Right ventricle myocardium superior (tissue), 1 donor: Measurements from ENCODE around the gene IL1RN. TPM values are rescaled to one million over a fixed set of nuclear protein-coding genes. Genes with fewer than 3 reads are reported as not detected.
"Not testable (repeated sequence)": the region's sequence is repeated elsewhere in the genome, so short reads cannot be mapped to it uniquely, and the experiment has no call there.

Experiments used
- ATAC-seq: fragments of 200-7000 bp; cut with Tn5 transposase; one replicate; pipeline ENCODE4 v1.9.1; 2020; ENCODE audit warnings: mild to moderate bottlenecking; ENCODE audit not compliant: poor library complexity
- DNase-seq: peaks from one replicate; pipeline ENCODE4 v3.0.0-alpha.2; 2020
- intact Hi-C: fragments of 100-400 bp; cut with DNase I; formaldehyde crosslinking; loops from one replicate; pipeline ENCODE4 v1.11.2; 2022
- long read RNA-seq: library from polyadenylated mRNA; unstranded; transcript quantifications from one replicate; pipeline ENCODE4 v2.0.0, GENCODE V29; 2021
- total RNA-seq: library from RNA; stranded (reverse); fragmentation: NEBNext Ultra II Directional; extraction: Animal tissue kit (Norgen Biotek cat#: 25700); gene quantifications from one replicate; pipeline ENCODE4 v1.2.1, GENCODE V29; 2021
- donor health status: DM: no; HTN: yes; CAD: no; lungs with severe emphysema.

IL1RN gene, protein sequence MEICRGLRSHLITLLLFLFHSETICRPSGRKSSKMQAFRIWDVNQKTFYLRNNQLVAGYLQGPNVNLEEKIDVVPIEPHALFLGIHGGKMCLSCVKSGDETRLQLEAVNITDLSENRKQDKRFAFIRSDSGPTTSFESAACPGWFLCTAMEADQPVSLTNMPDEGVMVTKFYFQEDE
- 0.51 TPM for total RNA-seq
- long read RNA-seq = 0 reads

DNA sequence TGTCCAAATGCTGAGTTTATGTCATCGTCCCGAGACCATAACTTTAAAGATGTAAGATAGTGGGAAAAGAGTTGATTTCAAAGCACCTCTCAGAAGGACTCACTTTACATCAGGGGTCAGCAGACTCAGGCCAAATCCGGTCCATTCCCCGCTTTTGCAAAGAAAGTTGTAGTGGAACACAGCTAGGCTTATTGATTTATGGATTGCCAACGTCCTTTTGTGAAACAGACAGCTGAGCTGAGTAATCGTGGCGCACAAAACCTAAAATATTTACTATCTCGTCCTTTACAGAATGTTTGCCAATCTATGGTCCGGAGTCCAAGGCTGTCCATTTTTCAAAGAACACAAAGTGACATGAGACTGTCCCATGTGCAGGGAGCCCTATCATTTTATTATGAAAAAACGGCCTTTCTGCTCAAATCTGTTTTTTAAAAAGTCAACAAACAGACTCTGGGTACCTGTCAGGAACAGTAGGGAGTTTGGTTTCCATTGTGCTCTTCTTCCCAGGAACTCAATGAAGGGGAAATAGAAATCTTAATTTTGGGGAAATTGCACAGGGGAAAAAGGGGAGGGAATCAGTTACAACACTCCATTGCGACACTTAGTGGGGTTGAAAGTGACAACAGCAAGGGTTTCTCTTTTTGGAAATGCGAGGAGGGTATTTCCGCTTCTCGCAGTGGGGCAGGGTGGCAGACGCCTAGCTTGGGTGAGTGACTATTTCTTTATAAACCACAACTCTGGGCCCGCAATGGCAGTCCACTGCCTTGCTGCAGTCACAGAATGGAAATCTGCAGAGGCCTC, at the start of gene IL1RN:
IL1RN (plus strand) TSS at position 754 of the 801 bp plus-strand sequence; CDS start at position 781, 27 bp downstream.
- intact Hi-C loops = no loop called here
- peak; percentile 56 for DNase-seq
- ATAC-seq = peak; percentile 49

DNA sequence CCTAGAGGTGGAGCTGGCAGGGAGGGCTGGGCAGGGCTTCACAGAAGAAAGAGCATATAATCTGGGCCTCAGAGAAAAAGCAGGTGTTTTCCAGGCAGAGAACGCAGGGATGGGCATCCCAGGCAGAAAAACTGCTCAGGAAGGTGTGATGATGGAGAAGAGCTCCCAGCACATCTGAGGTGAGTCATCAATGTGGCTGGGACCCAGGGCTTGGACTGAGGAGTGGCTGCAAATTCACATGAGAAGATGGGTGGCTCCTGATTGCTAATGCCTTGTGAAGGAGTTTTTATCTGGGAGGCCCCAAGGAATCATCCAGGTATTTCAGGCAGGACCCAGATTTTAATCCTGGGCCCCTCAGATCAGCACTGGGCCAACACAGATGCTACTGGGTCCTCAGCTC, 49.5 kb upstream of the IL1RN start:
- intact Hi-C loops = no loop called here
- ATAC-seq = no peak
- no peak for DNase-seq

DNA sequence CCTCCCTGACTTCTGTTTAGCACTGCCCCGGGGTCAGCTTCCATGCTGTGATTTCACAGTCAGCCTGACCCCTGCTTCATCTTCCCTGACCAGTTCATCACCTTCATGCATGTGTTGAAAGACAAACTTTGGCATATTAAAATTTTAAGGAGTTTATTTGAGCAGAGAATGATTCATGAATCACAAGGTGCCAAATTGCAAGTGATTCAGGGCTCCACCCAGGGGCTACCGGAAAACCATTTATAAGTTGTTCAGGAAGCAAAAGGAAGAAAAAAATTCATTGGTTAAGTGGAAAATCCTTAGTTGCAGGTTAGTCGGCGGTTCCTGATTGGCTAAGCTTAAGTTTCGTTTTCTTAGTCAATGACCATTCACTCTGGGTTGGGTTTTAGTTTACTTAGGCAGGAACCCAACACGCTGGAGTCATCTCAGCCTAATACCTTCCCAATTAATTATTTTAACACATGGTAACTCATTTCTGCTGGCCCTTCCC, 49.0 kb upstream of the IL1RN start:
- no peak for ATAC-seq
- DNase-seq = no peak
- intact Hi-C loops = no loop called here

DNA sequence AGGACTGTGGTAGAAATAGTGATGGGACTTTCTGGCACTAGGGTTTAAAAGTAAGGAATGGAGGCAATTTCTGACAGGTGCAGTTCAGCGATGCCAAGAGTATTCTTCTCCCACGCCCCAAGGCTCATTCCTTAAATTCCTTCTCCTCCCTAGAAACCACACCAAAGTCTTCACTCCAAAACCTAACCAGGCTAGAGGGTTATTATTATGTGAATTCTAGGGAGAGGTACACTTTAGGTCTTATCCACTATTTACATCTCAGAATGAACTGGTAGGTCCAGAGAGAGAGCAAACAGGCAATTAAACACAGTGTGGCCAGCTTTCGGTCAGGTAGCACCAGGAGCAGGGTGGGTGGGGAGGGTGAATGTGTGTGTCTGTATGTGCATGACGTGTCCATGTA, 48.3 kb upstream of the IL1RN start:
- ATAC-seq (no peak), DNase-seq (no peak)
- intact Hi-C loops = no loop called here

DNA sequence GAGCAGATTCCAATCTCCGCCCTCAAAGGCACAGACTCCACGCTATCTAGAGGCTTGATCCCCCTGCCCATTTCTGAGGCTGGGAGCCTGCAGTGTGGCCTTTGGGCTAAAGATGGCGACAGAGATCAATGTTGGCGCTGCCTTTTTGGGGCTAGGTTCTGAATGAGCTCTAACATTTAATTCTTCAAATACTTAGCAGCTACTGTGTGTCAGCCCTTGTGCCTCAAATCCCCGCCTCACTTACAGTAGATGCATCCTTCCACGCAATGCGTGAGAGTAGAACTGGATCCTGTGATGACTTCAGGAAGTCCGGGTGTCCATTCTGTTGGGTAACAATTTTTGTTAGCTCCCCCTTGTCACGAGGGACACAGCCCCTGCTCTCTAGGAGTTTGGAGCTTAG, 47.3 kb upstream of the IL1RN start:
- no peak for DNase-seq
- intact Hi-C loops = no loop called here
- ATAC-seq = peak; percentile 68

DNA sequence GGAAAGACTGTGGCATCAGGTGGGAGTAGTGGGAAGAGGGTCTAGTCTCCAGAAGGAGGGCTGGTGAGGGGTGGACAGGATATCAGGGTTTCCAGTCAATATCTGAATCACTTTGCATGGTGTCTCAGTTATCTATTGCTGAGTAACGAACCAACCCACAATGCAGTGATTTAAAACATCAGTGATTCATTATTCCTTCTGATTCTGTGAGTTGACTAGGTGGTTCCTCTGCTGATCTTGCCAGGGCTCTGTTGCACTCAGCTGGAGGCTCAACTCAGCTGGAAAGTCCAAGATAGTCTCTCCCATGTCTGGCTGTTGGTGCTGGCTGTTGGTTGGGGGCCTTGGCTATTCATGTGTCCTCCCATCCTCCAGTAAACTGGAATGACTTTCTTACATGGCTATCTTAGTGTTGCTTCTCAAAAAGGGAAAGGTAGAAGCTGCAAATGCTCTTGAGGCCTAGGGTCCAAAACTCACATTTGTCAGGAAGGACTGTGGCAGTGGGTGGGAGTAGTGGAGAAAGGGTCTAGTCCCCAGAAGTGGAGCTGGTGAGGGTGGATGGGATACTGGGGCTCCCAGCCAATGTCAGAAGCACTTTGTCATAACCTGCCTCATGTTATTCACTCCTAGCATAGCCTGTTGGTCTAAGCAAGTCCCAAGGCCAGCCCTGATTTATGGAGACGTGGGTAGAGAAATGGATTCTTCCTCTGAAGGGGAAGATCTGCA, 45.7 kb upstream of the IL1RN start:
- DNase-seq (no peak), ATAC-seq (no peak)
- intact Hi-C loops = no loop called here

DNA sequence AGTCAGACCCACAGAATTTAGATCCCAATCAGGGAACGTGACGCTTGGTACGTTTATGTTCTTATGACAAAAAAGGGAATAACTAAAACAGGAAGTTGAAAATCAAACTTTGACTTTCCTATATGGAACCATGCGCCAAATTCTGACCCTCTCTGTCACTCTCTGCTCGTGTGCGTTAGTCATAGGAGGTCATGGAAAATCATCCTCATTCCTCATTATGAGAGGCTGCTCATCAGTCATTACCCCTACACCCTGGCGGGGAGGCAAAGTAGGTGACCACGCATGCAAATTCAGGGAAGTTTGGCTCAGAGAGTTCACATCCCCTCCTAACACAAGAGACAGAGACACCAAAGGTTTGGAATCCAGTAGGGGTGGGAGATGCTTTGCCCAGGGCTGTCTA, 44.1 kb upstream of the IL1RN start:
- intact Hi-C loops = no loop called here
- no peak for ATAC-seq
- DNase-seq = no peak

DNA sequence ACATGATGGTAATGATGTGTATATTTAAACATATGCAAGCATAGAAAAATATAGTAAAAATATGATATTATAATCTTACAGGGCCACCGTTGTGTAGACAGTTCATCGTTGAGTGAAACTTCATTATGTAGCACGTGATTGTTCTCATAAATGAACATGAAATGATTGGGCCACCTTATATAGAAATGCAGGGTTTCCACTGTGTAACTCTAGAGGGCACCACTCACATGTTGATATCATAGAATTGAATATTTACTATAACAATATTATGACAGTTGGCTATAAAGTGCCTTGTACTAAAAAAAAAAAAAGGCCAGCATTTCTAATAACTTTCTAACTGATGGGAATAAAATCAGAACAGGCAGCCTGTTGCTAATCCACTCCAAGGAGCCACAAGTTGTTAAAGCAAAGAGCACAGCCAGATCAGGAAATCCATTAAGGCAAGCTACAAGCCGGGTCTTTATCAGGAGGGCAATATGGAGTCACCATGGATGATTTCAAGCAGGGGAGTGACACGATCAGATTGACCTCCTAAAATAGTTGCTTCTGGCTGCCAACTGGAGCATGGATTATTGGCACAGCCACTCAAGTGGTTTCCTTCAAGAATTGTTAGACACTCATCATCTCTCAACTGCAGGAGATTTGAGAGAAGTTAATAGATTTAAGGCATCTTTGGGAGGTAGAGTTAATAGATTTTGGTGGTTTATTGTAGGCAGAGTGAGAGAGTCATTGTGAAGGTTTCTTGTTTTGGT, 43.0 kb upstream of the IL1RN start:
- DNase-seq (no peak), ATAC-seq (no peak)
- intact Hi-C loops = no loop called here

DNA sequence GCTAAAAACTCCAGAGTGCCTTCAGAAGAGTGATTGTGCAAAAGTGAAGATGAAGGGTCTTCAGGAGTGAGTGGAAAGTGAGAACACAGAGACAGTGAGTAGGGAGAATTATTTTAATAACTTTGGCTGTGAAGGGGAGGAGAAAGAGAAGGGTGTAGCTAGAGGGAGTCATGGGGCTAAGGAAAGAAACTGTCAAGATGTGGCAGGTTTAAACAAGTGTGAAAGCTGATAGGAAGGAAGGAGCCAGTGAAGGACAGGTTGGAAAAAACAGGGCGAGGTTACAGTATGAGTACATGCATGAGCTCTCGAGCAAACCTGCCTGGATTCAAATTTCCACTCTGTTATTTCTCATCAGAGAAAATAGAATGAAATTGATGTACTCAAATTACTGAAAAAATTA, 41.9 kb upstream of the IL1RN start:
- intact Hi-C loops = no loop called here
- DNase-seq = no peak
- ATAC-seq = no peak

DNA sequence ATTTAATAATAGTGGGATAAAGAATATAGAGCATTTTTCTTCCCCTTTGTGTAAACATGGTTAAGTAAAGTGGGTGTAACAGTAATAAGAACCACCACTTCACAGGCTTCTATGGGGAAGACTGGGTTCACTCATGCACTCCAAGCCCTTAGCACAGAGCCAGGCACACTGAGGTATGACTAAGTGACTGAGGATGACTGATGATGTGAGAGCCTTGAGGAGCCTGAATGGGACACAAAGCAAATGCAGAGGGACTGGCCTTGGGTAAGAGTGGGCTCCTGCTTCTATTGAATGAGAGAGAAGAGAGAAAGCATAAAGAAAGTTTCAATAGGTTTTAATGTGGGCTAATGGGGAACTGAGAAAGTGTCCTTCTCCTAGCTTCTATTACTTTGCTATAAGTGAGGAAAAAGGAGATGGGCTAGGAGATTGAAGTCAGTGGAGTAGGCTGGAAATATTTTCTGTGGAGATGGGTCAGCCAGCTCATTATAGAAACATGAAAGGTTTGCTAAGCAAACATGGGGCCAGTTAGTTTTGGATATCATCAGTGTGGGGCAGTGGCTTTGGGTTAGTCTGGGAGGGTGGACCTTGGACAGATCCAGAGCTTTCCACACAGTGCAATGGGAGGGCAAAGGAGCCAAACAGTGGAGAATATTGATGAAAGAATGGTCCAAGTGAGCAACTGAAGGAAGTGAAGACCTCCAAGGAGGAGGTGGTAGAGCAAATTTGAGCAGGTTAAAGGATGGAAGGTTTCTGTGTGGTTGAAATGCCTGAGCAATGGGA, 39.0 kb upstream of the IL1RN start:
- no peak for DNase-seq
- intact Hi-C loops = no loop called here
- no peak for ATAC-seq

DNA sequence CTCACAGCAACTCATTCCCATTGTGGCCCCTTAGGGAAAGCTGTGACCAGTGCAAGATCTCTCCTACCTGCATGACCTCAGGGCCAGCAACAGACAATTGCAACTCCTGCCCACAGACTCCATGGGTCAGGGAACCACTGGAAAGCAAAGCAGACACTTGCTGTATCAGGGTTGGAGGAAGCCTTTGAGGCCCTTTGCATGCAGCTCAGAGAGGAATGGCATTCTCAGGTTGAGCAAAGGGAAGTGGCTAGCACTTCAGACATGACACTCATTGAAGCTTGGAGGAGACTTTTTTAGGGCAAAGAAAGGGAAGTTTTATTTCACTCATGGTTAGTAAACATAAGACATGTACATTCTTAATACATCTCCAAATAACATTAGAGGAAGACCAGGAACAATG, 37.5 kb upstream of the IL1RN start:
- no peak for DNase-seq
- intact Hi-C loops = no loop called here
- ATAC-seq = no peak

DNA sequence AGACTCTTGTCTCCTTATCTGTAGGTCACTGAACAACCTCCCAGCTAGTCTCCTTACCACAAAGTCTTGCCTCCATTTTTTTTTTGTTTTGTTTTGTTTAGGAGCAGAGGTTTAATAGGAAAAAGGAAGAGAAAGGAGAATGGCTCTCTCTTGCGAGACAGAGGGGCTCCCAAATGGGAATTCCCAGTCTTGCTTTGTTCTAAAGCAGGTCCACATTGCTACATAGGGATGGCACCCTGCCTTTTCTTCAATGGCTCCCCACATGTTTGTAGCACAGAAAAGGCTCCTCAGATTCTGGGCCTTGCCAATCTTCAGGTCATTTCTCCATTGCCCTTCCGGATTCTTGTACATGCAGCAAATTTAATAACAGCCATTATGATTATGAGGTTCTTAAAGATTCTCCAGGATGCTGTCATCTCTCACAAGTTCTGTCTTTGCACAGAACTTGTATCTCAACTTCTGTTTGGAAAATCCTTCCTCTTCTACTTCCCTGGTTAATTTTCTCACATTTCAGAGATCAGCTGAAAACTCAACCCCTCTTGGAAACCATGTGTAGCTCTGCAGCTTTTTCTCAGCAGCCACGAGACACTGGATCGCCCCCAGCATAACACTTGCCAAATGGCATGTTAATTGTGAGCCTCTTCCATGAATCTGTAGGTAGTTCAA, 36.0 kb upstream of the IL1RN start:
- intact Hi-C loops = no loop called here
- no peak for DNase-seq
- no peak for ATAC-seq

DNA sequence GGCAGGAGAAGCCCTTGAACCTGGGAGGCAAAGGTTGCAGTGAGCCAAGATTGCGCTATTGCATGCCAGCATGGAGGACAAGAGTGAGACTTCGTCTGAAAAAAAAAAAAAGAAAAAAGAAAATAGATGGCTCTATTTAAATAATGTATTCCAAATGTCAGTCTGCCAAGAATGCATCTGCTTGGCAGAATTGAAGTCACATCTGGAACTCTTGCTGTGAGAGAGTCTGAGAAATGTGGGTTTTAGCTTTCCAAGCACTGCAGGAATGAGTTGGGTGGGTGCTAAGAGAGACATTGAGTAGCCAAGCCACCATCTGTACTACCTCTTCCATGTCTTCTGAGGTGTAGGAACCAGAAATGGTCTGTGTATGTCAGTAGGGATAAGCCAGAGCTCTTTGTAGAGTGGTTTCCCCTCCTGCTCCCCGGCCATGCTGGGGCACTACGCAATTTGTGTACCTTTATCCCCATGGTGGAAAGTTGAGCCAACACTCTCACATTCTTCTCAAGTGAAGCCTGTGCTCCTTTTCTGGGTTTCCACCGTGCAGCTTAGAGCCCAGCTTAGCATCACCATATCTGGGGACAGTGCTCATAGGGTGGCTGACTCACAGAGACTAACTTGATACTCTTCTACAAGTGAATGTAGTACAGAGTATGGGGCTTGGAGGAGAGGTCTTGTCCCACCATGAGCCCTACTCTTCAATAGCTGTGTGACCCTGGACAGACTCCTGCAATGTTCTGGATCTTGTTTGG, 34.4 kb upstream of the IL1RN start:
- intact Hi-C loops = no loop called here
- no peak for DNase-seq
- no peak for ATAC-seq

DNA sequence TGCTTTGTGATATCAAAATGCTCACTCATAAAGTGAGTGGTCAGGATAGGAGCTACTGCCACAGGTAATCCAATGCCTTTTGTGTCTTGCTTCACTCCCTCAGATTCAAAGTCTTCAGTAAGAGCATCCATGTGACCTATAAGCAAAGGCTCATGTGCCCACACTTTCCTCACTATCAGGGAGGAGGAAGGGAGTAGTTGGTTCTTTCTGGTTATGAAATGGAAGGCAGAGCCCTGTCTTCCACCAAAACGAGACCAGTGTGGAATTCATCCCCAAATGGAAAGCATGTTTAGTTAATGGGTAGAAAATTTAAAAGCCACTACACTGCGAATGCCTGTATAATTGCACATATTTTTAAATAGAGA, 33.8 kb upstream of the IL1RN start:
- intact Hi-C loops = no loop called here
- DNase-seq = no peak
- ATAC-seq = no peak

DNA sequence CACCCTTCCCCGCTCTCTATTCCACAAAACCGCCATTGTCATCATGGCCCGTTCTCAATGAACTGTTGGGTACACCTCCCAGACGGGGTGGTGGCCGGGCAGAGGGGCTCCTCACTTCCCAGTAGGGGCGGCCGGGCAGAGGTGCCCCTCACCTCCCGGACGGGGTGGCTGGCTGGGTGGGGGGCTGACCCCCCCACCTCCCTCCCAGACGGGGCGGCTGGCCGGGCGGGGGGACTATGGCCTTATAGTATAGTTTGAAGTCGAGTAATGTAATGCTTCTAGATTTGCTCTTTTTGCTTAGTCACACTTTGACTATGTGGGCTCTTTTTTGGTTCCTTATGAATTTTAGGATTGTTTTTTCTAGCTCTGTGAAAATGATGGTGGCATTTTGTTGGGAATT, 31.1 kb upstream of the IL1RN start:
- DNase-seq, ATAC-seq, intact Hi-C loops: not testable (repeated sequence)

DNA sequence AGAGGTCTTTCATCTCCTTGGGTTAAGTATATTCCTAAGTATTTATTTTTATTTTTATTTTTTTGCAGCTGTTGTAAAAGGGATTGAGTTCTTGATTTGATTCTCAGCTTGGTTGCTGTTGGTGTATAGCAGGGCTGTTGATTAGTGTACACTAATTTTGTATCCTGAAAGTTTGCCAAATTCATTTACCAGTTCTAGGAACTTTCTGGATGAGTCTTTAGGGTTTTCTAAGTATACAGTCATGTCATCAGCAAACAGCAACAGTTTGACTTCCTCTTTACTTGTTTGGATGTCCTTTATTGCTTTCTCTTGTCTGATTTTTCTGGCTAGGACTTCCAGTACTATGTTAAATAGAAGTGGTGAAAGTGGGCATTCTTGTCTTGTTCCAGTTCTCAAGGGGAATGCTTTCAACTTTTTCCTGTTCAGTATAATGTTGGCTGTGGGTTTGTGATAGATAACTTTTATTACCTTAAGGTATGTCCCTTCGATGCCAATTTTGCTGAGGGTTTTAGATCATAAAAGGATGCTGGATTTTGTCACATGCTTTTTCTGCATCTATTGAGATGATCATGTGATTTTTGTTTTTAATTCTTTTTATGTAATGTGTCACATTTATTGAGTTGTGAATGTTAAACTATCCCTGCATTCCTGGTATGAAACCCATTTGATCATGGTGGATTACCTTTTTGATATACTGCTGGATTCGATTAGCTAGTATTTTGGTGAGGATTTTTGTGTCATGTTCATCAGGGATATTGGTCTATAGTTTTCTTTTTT, 30.4 kb upstream of the IL1RN start:
- DNase-seq, intact Hi-C loops, ATAC-seq: not testable (repeated sequence)

DNA sequence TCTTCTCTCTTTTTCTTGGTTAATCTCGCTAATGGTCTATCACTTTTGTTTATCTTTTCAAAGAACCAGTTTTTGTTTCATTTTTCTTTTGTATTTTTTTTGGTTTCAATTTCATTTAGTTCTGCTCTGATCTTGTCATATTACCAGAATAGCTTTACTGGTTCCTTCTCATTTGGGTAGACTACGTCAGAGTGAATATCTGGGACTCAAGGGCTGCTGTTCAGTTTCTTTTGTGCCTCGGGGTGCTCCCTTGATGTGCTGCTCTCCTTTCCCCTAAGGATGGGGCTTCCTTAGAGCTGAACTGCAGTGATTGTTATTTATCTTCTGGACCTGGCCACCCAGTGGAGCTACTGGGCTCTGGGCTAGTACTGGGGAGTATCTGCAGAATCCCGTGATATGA, 29.4 kb upstream of the IL1RN start:
- intact Hi-C loops = no loop called here
- DNase-seq (no peak), ATAC-seq (no peak)
